ENCODE results near the gene CLEC2L. TPM values are rescaled to one million over a fixed set of nuclear protein-coding genes. Genes with fewer than 3 reads are reported as not detected.

CLEC2L gene
- total RNA-seq, 1 donor from 2014 or later: not detected

DNA sequence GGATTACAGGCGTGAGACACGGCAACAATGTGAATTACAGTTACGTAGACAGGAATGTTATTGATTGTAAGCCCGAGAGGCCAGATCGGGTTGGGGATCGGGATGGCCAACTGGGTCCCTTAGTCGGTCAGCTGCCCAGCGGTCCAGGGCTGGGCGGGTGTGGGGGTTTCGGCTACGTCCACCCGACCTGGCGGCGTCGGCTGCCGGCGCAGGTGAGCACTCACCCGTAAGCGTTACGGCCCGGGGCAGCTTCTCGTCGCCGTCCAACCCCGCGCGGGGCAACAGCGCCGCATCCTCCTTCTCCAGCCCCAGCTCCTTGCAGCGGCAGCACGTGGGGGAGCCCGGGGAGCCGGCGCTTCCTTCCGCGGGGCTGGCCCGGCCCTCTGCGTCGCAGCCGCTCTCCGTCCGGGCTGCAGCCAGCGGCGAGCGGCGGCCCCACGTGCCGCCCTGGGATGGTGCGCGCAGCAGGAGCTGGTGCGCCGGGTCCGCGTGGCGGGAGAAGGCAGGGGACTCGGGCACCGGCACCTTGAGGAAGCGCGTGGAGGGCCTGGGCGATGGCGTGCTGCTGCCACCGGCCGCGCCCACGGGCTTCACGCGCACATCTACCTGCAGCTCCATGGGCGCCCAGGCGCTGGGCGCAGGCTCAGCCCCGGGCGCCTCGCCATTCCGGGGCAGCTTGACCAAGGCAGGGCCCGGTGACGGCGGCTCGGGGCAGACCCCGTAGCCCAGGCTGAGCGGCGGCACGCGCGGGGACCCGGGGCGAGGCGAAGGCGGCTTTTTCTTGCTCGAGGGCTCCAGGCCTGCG, 40.6 kb upstream of the CLEC2L start:
- peak overlapping the region; percentile 37 for H3K4me3 ChIP-seq (ENCODE audit: low read depth, low read length)
- peaks cover 6% of the 10 kb centered on the region for H3K27me3 ChIP-seq (ENCODE audit: control insufficient read depth, insufficient read depth, low read length)
- DNase-seq (ENCODE audit: low read depth) (no peak), FAIRE-seq (no peak)
- H3K36me3 ChIP-seq (ENCODE audit: control insufficient read depth, insufficient read depth, low read length): no peaks in the 10 kb centered on the region
- TF ChIP-seq, protein P1, sequence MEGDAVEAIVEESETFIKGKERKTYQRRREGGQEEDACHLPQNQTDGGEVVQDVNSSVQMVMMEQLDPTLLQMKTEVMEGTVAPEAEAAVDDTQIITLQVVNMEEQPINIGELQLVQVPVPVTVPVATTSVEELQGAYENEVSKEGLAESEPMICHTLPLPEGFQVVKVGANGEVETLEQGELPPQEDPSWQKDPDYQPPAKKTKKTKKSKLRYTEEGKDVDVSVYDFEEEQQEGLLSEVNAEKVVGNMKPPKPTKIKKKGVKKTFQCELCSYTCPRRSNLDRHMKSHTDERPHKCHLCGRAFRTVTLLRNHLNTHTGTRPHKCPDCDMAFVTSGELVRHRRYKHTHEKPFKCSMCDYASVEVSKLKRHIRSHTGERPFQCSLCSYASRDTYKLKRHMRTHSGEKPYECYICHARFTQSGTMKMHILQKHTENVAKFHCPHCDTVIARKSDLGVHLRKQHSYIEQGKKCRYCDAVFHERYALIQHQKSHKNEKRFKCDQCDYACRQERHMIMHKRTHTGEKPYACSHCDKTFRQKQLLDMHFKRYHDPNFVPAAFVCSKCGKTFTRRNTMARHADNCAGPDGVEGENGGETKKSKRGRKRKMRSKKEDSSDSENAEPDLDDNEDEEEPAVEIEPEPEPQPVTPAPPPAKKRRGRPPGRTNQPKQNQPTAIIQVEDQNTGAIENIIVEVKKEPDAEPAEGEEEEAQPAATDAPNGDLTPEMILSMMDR (IDR thresholded peaks at IDR 0.05; ENCODE audit: insufficient read depth, low read length, severe bottlenecking): no peak

DNA sequence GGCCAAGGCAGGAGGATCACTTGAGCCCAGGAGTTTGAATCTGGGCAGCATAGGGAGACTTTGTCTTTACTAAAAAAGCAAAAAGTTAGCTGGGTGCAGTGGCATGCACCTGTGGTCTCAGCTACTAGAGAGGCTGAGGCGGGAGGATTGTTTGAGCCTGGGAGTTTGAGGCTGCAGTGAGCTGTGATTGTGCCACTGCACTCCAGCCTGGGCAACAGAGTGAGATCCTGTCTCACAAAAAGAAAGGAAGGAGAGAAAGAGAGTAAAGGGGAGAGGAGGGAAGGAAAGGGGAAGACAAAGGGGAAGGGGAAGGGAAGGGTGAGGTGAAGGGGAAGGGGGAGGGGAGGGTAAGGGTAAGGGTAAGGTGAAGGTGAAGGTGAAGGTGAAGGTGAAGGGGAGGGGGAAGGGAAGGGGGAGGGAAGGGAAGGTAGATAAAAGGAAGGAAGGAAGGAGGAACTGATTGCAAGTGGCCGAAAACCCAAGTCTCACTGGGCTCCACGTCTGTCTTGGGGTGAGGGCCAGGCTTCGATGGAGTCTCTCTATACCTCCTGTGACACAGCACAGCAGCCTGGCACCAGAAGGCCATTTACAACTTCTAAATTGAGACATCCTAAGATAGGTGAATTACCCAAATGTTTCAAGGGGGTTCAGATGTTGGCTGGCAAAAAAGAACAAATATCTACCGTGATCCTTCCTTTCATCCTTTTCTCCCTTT, 36.0 kb upstream of the CLEC2L start:
- H3K36me3 ChIP-seq (ENCODE audit: control insufficient read depth, insufficient read depth, low read length): no peaks in the 10 kb centered on the region
- H3K4me3 ChIP-seq (ENCODE audit: low read depth, low read length): no peak overlapping the region
- peaks cover 4% of the 10 kb centered on the region for H3K27me3 ChIP-seq (ENCODE audit: control insufficient read depth, insufficient read depth, low read length)
- DNase-seq (ENCODE audit: low read depth) (no peak), FAIRE-seq (no peak)
- TF ChIP-seq, protein P1 (IDR thresholded peaks at IDR 0.05; ENCODE audit: insufficient read depth, low read length, severe bottlenecking): no peak

GRCh38 chr7:139488810-139489209, 34.7 kb upstream of the CLEC2L start:
- Histone ChIP-seq H3K27me3 (ENCODE audit: control insufficient read depth, insufficient read depth, low read length) (peaks cover 1% of the 10 kb centered on the region), H3K36me3 (ENCODE audit: control insufficient read depth, insufficient read depth, low read length) (no peaks in the 10 kb centered on the region), H3K4me3 (ENCODE audit: low read depth, low read length) (no peak overlapping the region)
- DNase-seq (ENCODE audit: low read depth) (no peak), FAIRE-seq (no peak)
- TF ChIP-seq, protein P1 (IDR thresholded peaks at IDR 0.05; ENCODE audit: insufficient read depth, low read length, severe bottlenecking): no peak

DNA sequence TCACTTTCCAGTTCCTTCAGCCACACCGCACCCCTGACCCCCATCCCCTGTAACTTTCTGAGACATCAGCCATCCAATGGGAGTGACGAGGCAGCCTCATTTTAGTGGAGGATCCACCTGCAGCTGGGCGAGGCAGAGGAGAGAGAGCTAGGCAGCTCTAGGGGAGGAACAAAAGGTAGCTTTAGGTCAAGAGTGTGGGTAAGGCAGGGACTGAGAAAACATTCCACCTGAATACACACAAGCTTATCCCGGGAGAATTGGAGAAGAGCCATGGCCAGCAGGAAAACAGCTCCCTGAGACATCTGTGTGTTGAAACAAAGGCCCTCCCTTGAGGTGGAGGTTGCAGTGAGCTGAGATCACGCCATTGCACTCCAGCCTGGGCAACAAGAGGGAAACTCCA, 33.4 kb upstream of the CLEC2L start:
- no peak for FAIRE-seq
- H3K36me3 ChIP-seq (ENCODE audit: control insufficient read depth, insufficient read depth, low read length): no peaks in the 10 kb centered on the region
- TF ChIP-seq, protein P1 (IDR thresholded peaks at IDR 0.05; ENCODE audit: insufficient read depth, low read length, severe bottlenecking): no peak

GRCh38 chr7:139492293-139492692, 31.2 kb upstream of the CLEC2L start:
- FAIRE-seq (no peak), DNase-seq (ENCODE audit: low read depth) (no peak)
- Histone ChIP-seq H3K36me3 (ENCODE audit: control insufficient read depth, insufficient read depth, low read length) (no peaks in the 10 kb centered on the region), H3K27me3 (ENCODE audit: control insufficient read depth, insufficient read depth, low read length) (no peaks in the 10 kb centered on the region), H3K4me3 (ENCODE audit: low read depth, low read length) (no peak overlapping the region)
- TF ChIP-seq, protein P1 (IDR thresholded peaks at IDR 0.05; ENCODE audit: insufficient read depth, low read length, severe bottlenecking): no peak

More for the DNA sequence above, 33.4 kb upstream of the CLEC2L start:
- no peak overlapping the region for H3K4me3 ChIP-seq (ENCODE audit: low read depth, low read length)
- DNase-seq (ENCODE audit: low read depth): peak; percentile 70
- no peaks in the 10 kb centered on the region for H3K27me3 ChIP-seq (ENCODE audit: control insufficient read depth, insufficient read depth, low read length)

Data from bronchial epithelial cell (primary cell).